ENCODE data around the gene ESRRB.

Gene ESRRB

DNA sequence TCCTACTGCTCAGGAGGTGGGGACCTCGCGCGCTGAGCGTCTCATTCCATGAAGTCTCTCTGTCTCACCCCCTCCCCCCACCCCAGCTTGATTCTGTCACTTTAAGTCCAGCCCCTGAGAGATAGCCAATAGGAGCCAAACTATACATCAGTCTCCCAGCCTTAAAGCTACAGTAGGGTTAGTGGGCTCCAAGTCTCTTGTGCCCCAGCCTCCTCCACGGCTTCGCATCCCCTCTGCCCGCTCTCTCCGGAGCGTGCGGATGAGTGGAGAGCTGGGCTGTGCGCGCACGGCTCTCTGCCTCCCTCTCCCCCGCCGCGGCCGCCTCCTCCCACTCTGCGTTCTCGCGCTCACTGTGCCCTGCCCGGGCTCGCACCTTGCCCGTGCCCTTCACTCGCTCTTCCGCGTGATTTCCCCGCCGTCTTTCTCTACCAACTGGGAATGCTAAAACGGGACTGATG lies at the start of gene ESRRB:
Gene ESRRB, plus strand, starts transcription at position 191 of the 458 bp plus-strand sequence. Its CDS starts 265 bp downstream, at position 456.
- DNase-seq (ENCODE audit: low read depth in 3 of 3, low spot score in 1 of 3): no peak

- DNase-seq (ENCODE audit: low read depth in 3 of 3, low spot score in 1 of 3): no peak
These were observed 48.8 kb upstream of the ESRRB start for GRCh38 chr14:76326918-76327689.

- no peak for DNase-seq (ENCODE audit: low read depth in 3 of 3, low spot score in 1 of 3)
These were observed 47.3 kb upstream of the ESRRB start for GRCh38 chr14:76328457-76329137.

- DNase-seq (ENCODE audit: low read depth in 3 of 3, low spot score in 1 of 3): no peak
These were observed 46.6 kb upstream of the ESRRB start for GRCh38 chr14:76329154-76329928.

- no peak for DNase-seq (ENCODE audit: low read depth in 3 of 3, low spot score in 1 of 3)
These were observed 46.0 kb upstream of the ESRRB start for GRCh38 chr14:76329951-76330350.

- DNase-seq (ENCODE audit: low read depth in 3 of 3, low spot score in 1 of 3): no peak
These were observed 45.3 kb upstream of the ESRRB start for GRCh38 chr14:76330411-76331327.

DNA sequence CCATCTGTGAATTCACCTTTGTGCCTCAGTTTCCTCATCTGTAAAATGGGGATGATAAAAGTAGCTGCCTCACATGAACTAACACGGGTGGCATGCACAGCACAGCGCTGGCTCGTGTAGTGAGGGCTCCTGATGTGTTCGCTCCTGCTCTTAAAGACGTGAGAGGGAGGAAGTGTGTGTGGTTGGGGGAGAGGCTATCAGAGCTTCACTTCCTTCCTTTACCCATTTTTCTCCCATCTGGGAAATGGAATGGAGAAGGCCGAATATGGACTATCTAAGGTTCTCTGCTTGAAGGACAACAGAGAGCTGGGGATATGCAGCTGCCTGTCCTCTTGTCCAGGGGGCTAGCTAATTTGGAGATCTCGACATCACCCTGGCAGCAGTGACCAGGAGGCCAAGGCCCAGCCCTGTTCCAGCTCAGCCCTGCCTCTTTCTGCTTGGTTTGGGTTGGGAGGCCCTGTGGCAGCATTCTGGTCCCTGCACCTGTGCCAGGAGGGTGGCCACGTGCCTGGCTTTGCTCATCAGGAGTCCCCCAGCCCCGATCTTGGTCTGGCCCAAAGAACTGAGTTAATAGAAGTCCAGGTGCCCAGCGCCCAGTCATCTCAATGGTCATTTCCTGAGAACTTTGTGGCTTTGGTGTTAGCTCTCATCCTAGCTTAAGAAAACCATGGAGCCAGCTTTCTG lies 44.5 kb upstream of the ESRRB start:
- no peak for DNase-seq (ENCODE audit: low read depth in 3 of 3, low spot score in 1 of 3)

- no peak for DNase-seq (ENCODE audit: low read depth in 3 of 3, low spot score in 1 of 3)
These were observed 42.3 kb upstream of the ESRRB start for GRCh38 chr14:76333664-76334063.

DNA sequence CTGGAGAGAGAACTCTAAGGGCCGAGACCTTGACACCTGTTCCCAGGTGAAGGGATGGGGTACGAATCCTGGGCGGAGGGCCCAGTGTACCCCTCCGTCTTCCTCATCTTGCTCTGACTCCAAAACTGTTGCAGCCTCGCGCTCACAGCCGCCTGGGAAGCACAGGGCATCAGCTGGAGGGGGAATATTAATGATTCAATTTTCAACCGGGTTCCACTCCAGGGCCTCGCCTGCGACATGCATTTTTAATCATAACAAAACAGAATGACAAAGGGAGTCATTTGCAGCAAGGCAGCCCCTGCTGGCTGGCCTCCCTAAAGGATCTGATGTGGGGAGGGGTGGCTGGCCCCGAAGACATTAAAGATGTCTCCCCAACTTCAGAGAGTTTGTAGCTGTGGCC lies 41.6 kb upstream of the ESRRB start:
- no peak for DNase-seq (ENCODE audit: low read depth in 3 of 3, low spot score in 1 of 3)

DNA sequence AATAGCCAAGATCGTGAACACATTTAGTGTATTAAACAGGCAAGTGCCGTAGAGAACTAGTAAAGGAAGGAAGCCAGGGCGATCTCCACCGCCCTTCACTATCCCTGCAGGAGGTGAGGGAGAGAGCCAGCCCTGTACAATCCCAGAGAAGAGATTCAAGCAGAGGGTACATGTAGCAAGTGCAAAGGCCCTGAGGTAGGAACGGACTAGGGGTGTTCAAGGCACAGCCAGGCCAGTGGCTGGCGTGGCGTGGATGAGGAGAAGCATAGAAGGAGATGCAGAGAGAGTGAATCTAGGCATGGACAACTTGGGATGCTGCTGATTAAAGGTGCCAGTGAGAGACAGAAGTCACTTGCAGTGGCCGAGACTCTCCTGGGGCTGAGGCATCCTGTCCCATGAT lies 39.1 kb upstream of the ESRRB start:
- DNase-seq (ENCODE audit: low read depth in 3 of 3, low spot score in 1 of 3): no peak

- no peak for DNase-seq (ENCODE audit: low read depth in 3 of 3, low spot score in 1 of 3)
These were observed 38.0 kb upstream of the ESRRB start for GRCh38 chr14:76337635-76338545.

GRCh38 chr14:76339728-76340615 lies 36.0 kb upstream of the ESRRB start:
- no peak for DNase-seq (ENCODE audit: low read depth in 3 of 3, low spot score in 1 of 3)

DNA sequence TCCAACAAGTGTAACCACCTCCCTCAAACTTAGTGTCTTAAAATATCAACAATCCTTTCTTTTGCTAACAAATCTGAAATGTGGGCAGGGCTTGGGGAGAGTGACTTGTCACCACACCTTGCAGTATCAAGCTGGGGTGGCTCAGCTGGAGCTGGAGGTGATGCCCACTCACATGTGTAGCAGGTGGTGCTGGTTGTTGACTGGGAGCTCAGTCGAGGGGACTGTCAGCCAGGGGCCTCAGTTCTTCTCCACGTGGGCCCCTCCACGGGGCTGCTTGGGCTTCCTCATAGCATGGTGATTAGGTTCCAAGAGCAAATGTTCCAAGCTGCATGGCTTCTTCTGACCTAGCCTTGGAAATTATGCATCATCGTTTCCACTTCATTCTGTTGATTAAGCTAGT lies 32.6 kb upstream of the ESRRB start:
- no peak for DNase-seq (ENCODE audit: low read depth in 3 of 3, low spot score in 1 of 3)

DNA sequence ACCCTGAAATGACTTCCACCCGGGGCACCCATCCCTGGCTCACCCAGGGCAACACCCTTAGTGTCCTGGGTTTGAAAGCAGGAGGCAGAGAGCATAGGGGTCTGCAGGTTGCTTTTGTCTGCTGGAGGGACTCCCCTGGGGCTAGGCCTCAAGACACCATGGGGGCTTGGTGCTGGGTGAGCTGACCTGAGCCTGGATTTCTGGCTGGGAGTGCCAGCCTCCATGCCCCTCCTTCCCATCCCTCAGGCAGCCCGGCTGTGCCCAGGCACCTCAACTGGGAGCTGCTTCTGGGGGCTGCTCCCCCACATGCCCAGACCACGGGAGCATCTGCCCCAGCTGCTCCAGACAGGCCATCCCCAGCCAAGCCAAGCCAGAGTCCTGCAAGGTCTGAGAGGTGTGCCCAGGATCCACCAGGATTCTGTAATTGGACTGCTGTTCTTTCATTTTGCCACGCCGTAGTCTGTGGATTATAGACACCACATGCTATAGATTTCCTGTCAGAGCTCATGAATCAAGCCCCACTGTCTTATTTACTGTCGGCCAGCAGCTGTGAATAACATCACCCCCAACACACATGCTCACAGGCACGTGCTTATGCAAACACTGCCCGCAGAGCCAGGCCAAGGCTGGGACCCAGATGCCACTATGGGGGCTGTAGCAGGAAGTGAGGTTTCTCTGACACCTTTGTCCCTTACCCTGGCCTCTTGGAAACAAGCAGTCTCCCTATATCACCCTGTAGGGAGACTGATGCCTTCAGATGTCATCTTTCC lies 29.4 kb upstream of the ESRRB start:
- DNase-seq (ENCODE audit: low read depth in 3 of 3, low spot score in 1 of 3): no peak

DNA sequence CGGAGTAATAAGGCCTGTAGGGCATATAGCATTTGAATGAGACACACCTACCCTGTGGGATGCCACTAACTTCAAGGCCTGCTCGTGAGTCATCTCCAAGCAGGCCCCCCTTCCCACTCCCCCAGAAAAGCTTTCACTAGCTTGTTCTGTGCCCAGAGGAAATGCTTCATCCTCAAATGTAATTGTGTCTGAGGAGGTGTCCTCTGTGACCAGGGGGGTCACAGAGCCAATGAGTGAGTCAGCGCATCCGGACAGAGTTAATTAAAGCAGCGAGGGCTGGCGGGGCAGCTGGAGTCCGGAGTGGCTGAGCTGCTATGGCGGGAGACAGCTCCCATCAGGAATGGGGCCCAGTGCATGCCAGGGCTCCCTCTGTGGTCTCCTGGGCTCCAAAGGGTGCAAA lies 27.0 kb upstream of the ESRRB start:
- DNase-seq (ENCODE audit: low read depth in 3 of 3, low spot score in 1 of 3): no peak

GRCh38 chr14:76349993-76350392 lies 25.9 kb upstream of the ESRRB start:
- no peak for DNase-seq (ENCODE audit: low read depth in 3 of 3, low spot score in 1 of 3)

GRCh38 chr14:76350671-76351070 lies 25.3 kb upstream of the ESRRB start:
- DNase-seq (ENCODE audit: low read depth in 3 of 3, low spot score in 1 of 3): no peak
